Neural progenitor cell (in vitro differentiated cells): ENCODE measurements around the gene USP33. TPM values are rescaled to one million over a fixed set of nuclear protein-coding genes. Genes with fewer than 3 reads are reported as not detected.

Source experiments
- DNase-seq: peaks from one replicate; pipeline ENCODE4 v3.0.0-alpha.2; 2016; ENCODE audit warnings: low spot score
- H2AFZ ChIP-seq: fragments of 200-600 bp; sonication (generic); replicated peaks from 2 replicates; pipeline ENCODE4 v1.6.1; 2016; ENCODE audit warnings: antibody characterized with exemption
- H3F3A ChIP-seq: fragments of 200-600 bp; sonication (generic); 2 replicates; pipeline ENCODE4 v1.6.1; 2016; ENCODE audit warnings: antibody characterized with exemption, low read depth
- H3K27ac ChIP-seq: fragments of 200-600 bp; sonication (generic); 2 replicates; pipeline ENCODE4 v1.5.1; 2016; ENCODE audit warnings: mild to moderate bottlenecking
- H3K27me3 ChIP-seq: fragments of 200-600 bp; sonication (generic); 2 replicates; pipeline ENCODE4 v1.6.1; 2016; ENCODE audit warnings: mild to moderate bottlenecking, moderate library complexity
- H3K36me3 ChIP-seq: fragments of 200-600 bp; sonication (generic); 2 replicates; pipeline ENCODE4 v1.5.1; 2016
- H3K4me1 ChIP-seq: fragments of 200-600 bp; sonication (generic); 2 replicates; pipeline ENCODE4 v1.6.1; 2016; ENCODE audit warnings: mixed run types
- H3K4me2 ChIP-seq: fragments of 200-600 bp; sonication (generic); 2 replicates; pipeline ENCODE4 v1.6.1; 2016
- H3K4me3 ChIP-seq: fragments of 200-600 bp; sonication (generic); 2 replicates; pipeline ENCODE4 v1.5.1; 2016
- H3K79me2 ChIP-seq: fragments of 200-600 bp; sonication (generic); 2 replicates; pipeline ENCODE4 v1.6.1; 2016; ENCODE audit warnings: low read depth
- H3K9ac ChIP-seq: fragments of 200-600 bp; sonication (generic); 2 replicates; pipeline ENCODE4 v1.6.1; 2016
- H3K9me3 ChIP-seq: fragments of 200-600 bp; sonication (generic); 2 replicates; pipeline ENCODE4 v1.5.1; 2016; ENCODE audit warnings: low read depth
- H4K20me1 ChIP-seq: fragments of 200-600 bp; sonication (generic); 2 replicates; pipeline ENCODE4 v1.6.1; 2016; ENCODE audit warnings: low read depth
- H3K27ac Mint-ChIP-seq: 3 replicates; pipeline ENCODE4 v1.8.0; 2021; ENCODE audit warnings: mixed read lengths
- H3K27me3 Mint-ChIP-seq: 2 replicates; pipeline ENCODE4 v1.8.0; 2022; ENCODE audit warnings: low read depth, mild to moderate bottlenecking, inconsistent platforms, moderate library complexity, mixed read lengths; ENCODE audit not compliant: insufficient read depth
- H3K36me3 Mint-ChIP-seq: 3 replicates; pipeline ENCODE4 v1.8.0; 2021; ENCODE audit warnings: mixed read lengths
- H3K4me1 Mint-ChIP-seq: 3 replicates; pipeline ENCODE4 v1.8.0; 2021; ENCODE audit warnings: mixed read lengths
- H3K4me3 Mint-ChIP-seq: 3 replicates; pipeline ENCODE4 v1.8.0; 2021; ENCODE audit warnings: mild to moderate bottlenecking, moderate library complexity, mixed read lengths
- H3K9me3 Mint-ChIP-seq: 3 replicates; pipeline ENCODE4 v1.8.0; 2020; ENCODE audit warnings: mixed read lengths
- EZH2 ChIP-seq: fragments of 200-600 bp; sonication (generic); IDR thresholded peaks from 2 replicates; pipeline ENCODE4 v1.6.1; 2017; ENCODE audit warnings: antibody characterized with exemption, mild to moderate bottlenecking, moderate library complexity
- EZH2phosphoT487 ChIP-seq: fragments of 200-600 bp; sonication (generic); IDR thresholded peaks from 2 replicates; pipeline ENCODE4 v1.6.1; 2017; ENCODE audit warnings: antibody characterized with exemption
- total RNA-seq: library from RNA; depleted of rRNA; stranded (reverse); fragments of >200 nt; gene quantifications from 2 replicates; pipeline ENCODE4 v1.2.3, GENCODE V29; 2015; ENCODE audit warnings: low replicate concordance
- TF ChIP-seq, protein P1 (sequence below): fragments of 200-600 bp; sonication (generic); IDR thresholded peaks from 2 replicates; pipeline ENCODE4 v1.5.1; 2017; ENCODE audit warnings: antibody characterized with exemption, mild to moderate bottlenecking

The USP33 gene
- total RNA-seq, 1 donor from 2014 or later: 132 TPM

DNA sequence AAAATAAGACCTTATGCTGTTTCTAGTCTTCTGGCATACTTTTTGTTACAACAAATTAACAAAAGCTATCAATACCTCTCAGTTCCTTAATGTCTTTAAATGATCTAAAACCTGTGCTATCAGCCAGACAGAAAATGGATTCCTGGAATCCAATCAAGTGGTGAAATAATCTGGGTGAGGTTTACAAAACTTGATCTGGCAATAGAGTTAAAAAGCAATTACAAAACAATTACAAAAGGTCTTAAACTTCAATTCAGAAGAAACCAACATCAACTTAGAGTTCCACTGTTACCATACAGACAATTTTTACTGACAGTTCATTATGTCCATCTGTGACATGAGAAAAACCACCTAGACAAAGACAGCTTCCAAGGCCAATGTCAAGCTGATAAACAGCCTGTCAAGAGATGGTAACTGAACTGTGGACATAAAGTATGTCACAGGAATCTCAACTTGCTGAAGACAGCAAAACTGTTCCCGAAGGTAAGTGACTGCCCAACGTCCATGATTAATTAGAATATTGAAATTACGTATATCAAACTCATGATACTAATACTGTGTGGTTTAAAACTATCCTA, 94.6 kb downstream of the USP33 start:
- H3F3A ChIP-seq: no peaks in the 10 kb centered on the region
- no peaks in the 10 kb centered on the region for H3K36me3 ChIP-seq
- no peaks in the 10 kb centered on the region for H3K4me1 ChIP-seq
- H3K4me3 Mint-ChIP-seq: no peak overlapping the region
- no peaks in the 10 kb centered on the region for H3K27me3 ChIP-seq
- H3K9me3 ChIP-seq: no peaks in the 10 kb centered on the region
- H3K27ac ChIP-seq: no peak overlapping the region
- no peaks in the 10 kb centered on the region for H3K27me3 Mint-ChIP-seq
- H2AFZ ChIP-seq: no peak overlapping the region
- H3K79me2 ChIP-seq: peaks cover 100% of the 10 kb centered on the region
- no peak overlapping the region for H3K27ac Mint-ChIP-seq
- no peak overlapping the region for H3K4me2 ChIP-seq
- TF ChIP-seq EZH2 (no peak), EZH2phosphoT487 (no peak)
- DNase-seq: no peak
- no peak overlapping the region for H3K4me3 ChIP-seq
- no peaks in the 10 kb centered on the region for H3K4me1 Mint-ChIP-seq
- H3K36me3 Mint-ChIP-seq: peaks cover 7% of the 10 kb centered on the region
- H3K9ac ChIP-seq: no peak overlapping the region
- H3K9me3 Mint-ChIP-seq: no peaks in the 10 kb centered on the region
- peaks cover 59% of the 10 kb centered on the region for H4K20me1 ChIP-seq

- no peaks in the 10 kb centered on the region for H3K9me3 ChIP-seq
- H4K20me1 ChIP-seq: peaks cover 27% of the 10 kb centered on the region
- H3F3A ChIP-seq: no peaks in the 10 kb centered on the region
- H3K9ac ChIP-seq: no peak overlapping the region
- H3K4me3 Mint-ChIP-seq: no peak overlapping the region
- no peaks in the 10 kb centered on the region for H3K27me3 ChIP-seq
- H3K27ac ChIP-seq: no peak overlapping the region
- no peaks in the 10 kb centered on the region for H3K4me1 Mint-ChIP-seq
- no peak overlapping the region for H2AFZ ChIP-seq
- DNase-seq: no peak
- H3K36me3 Mint-ChIP-seq: peaks cover 7% of the 10 kb centered on the region
- TF ChIP-seq, protein P1, sequence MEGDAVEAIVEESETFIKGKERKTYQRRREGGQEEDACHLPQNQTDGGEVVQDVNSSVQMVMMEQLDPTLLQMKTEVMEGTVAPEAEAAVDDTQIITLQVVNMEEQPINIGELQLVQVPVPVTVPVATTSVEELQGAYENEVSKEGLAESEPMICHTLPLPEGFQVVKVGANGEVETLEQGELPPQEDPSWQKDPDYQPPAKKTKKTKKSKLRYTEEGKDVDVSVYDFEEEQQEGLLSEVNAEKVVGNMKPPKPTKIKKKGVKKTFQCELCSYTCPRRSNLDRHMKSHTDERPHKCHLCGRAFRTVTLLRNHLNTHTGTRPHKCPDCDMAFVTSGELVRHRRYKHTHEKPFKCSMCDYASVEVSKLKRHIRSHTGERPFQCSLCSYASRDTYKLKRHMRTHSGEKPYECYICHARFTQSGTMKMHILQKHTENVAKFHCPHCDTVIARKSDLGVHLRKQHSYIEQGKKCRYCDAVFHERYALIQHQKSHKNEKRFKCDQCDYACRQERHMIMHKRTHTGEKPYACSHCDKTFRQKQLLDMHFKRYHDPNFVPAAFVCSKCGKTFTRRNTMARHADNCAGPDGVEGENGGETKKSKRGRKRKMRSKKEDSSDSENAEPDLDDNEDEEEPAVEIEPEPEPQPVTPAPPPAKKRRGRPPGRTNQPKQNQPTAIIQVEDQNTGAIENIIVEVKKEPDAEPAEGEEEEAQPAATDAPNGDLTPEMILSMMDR: no peak
- TF ChIP-seq EZH2 (no peak), EZH2phosphoT487 (no peak)
- no peaks in the 10 kb centered on the region for H3K4me1 ChIP-seq
- no peaks in the 10 kb centered on the region for H3K36me3 ChIP-seq
- H3K27ac Mint-ChIP-seq: no peak overlapping the region
- no peaks in the 10 kb centered on the region for H3K9me3 Mint-ChIP-seq
- no peak overlapping the region for H3K4me3 ChIP-seq
- no peak overlapping the region for H3K4me2 ChIP-seq
- H3K27me3 Mint-ChIP-seq: peaks cover 2% of the 10 kb centered on the region
- peaks cover 100% of the 10 kb centered on the region for H3K79me2 ChIP-seq
Measured at GRCh38 chr1:77661696-77662095, 98.0 kb downstream of the USP33 start.

- Histone ChIP-seq H3K9ac (no peak overlapping the region), H3K36me3 (no peaks in the 10 kb centered on the region), H4K20me1 (peaks cover 10% of the 10 kb centered on the region), H3F3A (no peaks in the 10 kb centered on the region), H3K27me3 (no peaks in the 10 kb centered on the region), H3K4me2 (no peak overlapping the region), H2AFZ (no peak overlapping the region), H3K9me3 (no peaks in the 10 kb centered on the region), H3K4me1 (no peaks in the 10 kb centered on the region), H3K79me2 (peaks cover 100% of the 10 kb centered on the region), H3K27ac (no peak overlapping the region), H3K4me3 (no peak overlapping the region)
- Mint-ChIP-seq H3K36me3 (peaks cover 8% of the 10 kb centered on the region), H3K4me1 (no peaks in the 10 kb centered on the region), H3K9me3 (no peaks in the 10 kb centered on the region), H3K4me3 (no peak overlapping the region), H3K27ac (no peak overlapping the region), H3K27me3 (peaks cover 2% of the 10 kb centered on the region)
- TF ChIP-seq EZH2phosphoT487: no peak
- TF ChIP-seq, protein P1: no peak
- no peak for TF ChIP-seq EZH2
- no peak for DNase-seq
Measured at GRCh38 chr1:77659879-77660593, 99.6 kb downstream of the USP33 start.

- no peak overlapping the region for H3K4me3 ChIP-seq
- no peaks in the 10 kb centered on the region for H3K27me3 ChIP-seq
- no peaks in the 10 kb centered on the region for H3K9me3 ChIP-seq
Measured at GRCh38 chr1:77658271-77658670, 101.4 kb downstream of the USP33 start.

More at GRCh38 chr1:77658271-77658670, 101.4 kb downstream of the USP33 start:
- no peak for DNase-seq
- Histone ChIP-seq H4K20me1 (no peaks in the 10 kb centered on the region), H3F3A (no peaks in the 10 kb centered on the region), H3K27ac (no peak overlapping the region), H3K79me2 (peaks cover 100% of the 10 kb centered on the region), H3K4me2 (no peak overlapping the region), H2AFZ (no peak overlapping the region), H3K36me3 (no peaks in the 10 kb centered on the region), H3K4me1 (no peaks in the 10 kb centered on the region), H3K9ac (no peak overlapping the region)
- H3K9me3 Mint-ChIP-seq: no peaks in the 10 kb centered on the region
- no peak overlapping the region for H3K27ac Mint-ChIP-seq
- peaks cover 7% of the 10 kb centered on the region for H3K36me3 Mint-ChIP-seq
- peaks cover 2% of the 10 kb centered on the region for H3K27me3 Mint-ChIP-seq
- no peak overlapping the region for H3K4me3 Mint-ChIP-seq
- TF ChIP-seq, protein P1: no peak
- no peak for TF ChIP-seq EZH2
- TF ChIP-seq EZH2phosphoT487: no peak
- H3K4me1 Mint-ChIP-seq: no peaks in the 10 kb centered on the region
